Measurements from ENCODE around the gene PRKAB1. TPM values are rescaled to one million over a fixed set of nuclear protein-coding genes. Genes with fewer than 3 reads are reported as not detected.
"Not testable (repeated sequence)": the region's sequence is repeated elsewhere in the genome, so short reads cannot be mapped to it uniquely, and the experiment has no call there.

PRKAB1 gene
- total RNA-seq, 1 donor from 2014 or later = 34.4 TPM

GRCh38 chr12:119704065-119704747, 36.3 kb downstream of the PRKAB1 start:
- TF ChIP-seq CTCF (conservative IDR thresholded peaks at IDR 0.05) = no peak
- no peaks in the 10 kb centered on the region for H3K4me1 Mint-ChIP-seq
- H3K27ac Mint-ChIP-seq (ENCODE audit: unreplicated experiment) = peak overlapping the region; percentile 75
- no peak for DNase-seq (ENCODE audit: low read depth, low spot score)
- H3K4me3 Mint-ChIP-seq = no peak overlapping the region
- H3K9me3 Mint-ChIP-seq = no peaks in the 10 kb centered on the region
- peaks cover 20% of the 10 kb centered on the region for H3K36me3 Mint-ChIP-seq (ENCODE audit: low read depth)
- no peaks in the 10 kb centered on the region for H3K27me3 Mint-ChIP-seq (ENCODE audit: low read depth)

GRCh38 chr12:119705182-119705581, 37.2 kb downstream of the PRKAB1 start:
- Mint-ChIP-seq H3K27me3 (ENCODE audit: low read depth) (no peaks in the 10 kb centered on the region), H3K4me3 (no peak overlapping the region), H3K9me3 (no peaks in the 10 kb centered on the region), H3K27ac (ENCODE audit: unreplicated experiment) (no peak overlapping the region), H3K36me3 (ENCODE audit: low read depth) (peaks cover 24% of the 10 kb centered on the region), H3K4me1 (no peaks in the 10 kb centered on the region)
- no peak for DNase-seq (ENCODE audit: low read depth, low spot score)
- no peak for TF ChIP-seq CTCF (conservative IDR thresholded peaks at IDR 0.05)

GRCh38 chr12:119706427-119706826, 38.5 kb downstream of the PRKAB1 start:
- DNase-seq (ENCODE audit: low read depth, low spot score); H3K9me3 Mint-ChIP-seq; H3K4me1 Mint-ChIP-seq; H3K27me3 Mint-ChIP-seq (ENCODE audit: low read depth); H3K4me3 Mint-ChIP-seq; H3K27ac Mint-ChIP-seq (ENCODE audit: unreplicated experiment): not testable (repeated sequence)
- H3K36me3 Mint-ChIP-seq (ENCODE audit: low read depth) = peaks cover 25% of the 10 kb centered on the region

- TF ChIP-seq CTCF (conservative IDR thresholded peaks at IDR 0.05) = no peak
- Mint-ChIP-seq H3K4me3 (no peak overlapping the region), H3K4me1 (no peaks in the 10 kb centered on the region), H3K36me3 (ENCODE audit: low read depth) (peaks cover 49% of the 10 kb centered on the region), H3K27me3 (ENCODE audit: low read depth) (no peaks in the 10 kb centered on the region), H3K27ac (ENCODE audit: unreplicated experiment) (no peak overlapping the region), H3K9me3 (peaks cover 3% of the 10 kb centered on the region)
- DNase-seq (ENCODE audit: low read depth, low spot score) = no peak
Observed at GRCh38 chr12:119710374-119710964, 42.5 kb downstream of the PRKAB1 start.

- DNase-seq (ENCODE audit: low read depth, low spot score) = no peak
- no peak overlapping the region for H3K27ac Mint-ChIP-seq (ENCODE audit: unreplicated experiment)
- H3K4me3 Mint-ChIP-seq = no peak overlapping the region
- TF ChIP-seq CTCF (conservative IDR thresholded peaks at IDR 0.05) = no peak
- no peaks in the 10 kb centered on the region for H3K4me1 Mint-ChIP-seq
- peaks cover 54% of the 10 kb centered on the region for H3K36me3 Mint-ChIP-seq (ENCODE audit: low read depth)
- no peaks in the 10 kb centered on the region for H3K27me3 Mint-ChIP-seq (ENCODE audit: low read depth)
- peaks cover 3% of the 10 kb centered on the region for H3K9me3 Mint-ChIP-seq
Observed at GRCh38 chr12:119710965-119711551, 43.1 kb downstream of the PRKAB1 start.

GRCh38 chr12:119711693-119712092, 43.8 kb downstream of the PRKAB1 start:
- Mint-ChIP-seq H3K36me3 (ENCODE audit: low read depth) (peaks cover 58% of the 10 kb centered on the region), H3K4me3 (no peak overlapping the region), H3K27me3 (ENCODE audit: low read depth) (no peaks in the 10 kb centered on the region), H3K9me3 (peaks cover 3% of the 10 kb centered on the region), H3K4me1 (peaks cover 4% of the 10 kb centered on the region), H3K27ac (ENCODE audit: unreplicated experiment) (no peak overlapping the region)
- DNase-seq (ENCODE audit: low read depth, low spot score) = no peak
- no peak for TF ChIP-seq CTCF (conservative IDR thresholded peaks at IDR 0.05)
